Measurements from ENCODE around the gene ANGPTL5. TPM values are rescaled to one million over a fixed set of nuclear protein-coding genes. Genes with fewer than 3 reads are reported as not detected.

The ANGPTL5 gene
- total RNA-seq, 1 donor, result not detected

GRCh38 chr11:101909087-101909486 is 7.2 kb downstream of the ANGPTL5 start:
- no peak overlapping the region for H3K4me3 ChIP-seq (ENCODE audit: low read depth, low read length)
- TF ChIP-seq CTCF (IDR thresholded peaks at IDR 0.05; ENCODE audit: insufficient read depth, low read depth, low read length), result no peak
- DNase-seq (ENCODE audit: low read depth), result no peak

DNA sequence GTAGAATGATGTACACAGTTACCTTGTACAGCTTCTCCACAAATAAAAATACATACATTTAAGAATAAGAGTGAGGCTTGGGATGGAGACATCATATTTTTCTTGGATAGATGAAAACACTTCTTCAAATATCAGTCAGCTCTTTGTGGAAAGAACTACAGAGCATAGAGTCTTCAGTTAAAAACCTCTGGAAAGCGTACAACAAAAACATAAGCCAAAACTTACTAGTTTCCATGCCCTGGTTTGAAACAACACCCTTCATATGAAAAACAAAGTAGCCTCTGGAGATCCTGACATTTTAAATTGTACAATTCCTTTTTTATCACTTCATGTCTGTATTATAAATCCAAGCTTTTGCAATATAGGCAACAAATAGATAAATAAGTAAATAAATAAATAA is 8.5 kb downstream of the ANGPTL5 start:
- no peak overlapping the region for H3K4me3 ChIP-seq (ENCODE audit: low read depth, low read length)
- peak; percentile 8 for DNase-seq (ENCODE audit: low read depth)
- TF ChIP-seq CTCF (IDR thresholded peaks at IDR 0.05; ENCODE audit: insufficient read depth, low read depth, low read length), result no peak

DNA sequence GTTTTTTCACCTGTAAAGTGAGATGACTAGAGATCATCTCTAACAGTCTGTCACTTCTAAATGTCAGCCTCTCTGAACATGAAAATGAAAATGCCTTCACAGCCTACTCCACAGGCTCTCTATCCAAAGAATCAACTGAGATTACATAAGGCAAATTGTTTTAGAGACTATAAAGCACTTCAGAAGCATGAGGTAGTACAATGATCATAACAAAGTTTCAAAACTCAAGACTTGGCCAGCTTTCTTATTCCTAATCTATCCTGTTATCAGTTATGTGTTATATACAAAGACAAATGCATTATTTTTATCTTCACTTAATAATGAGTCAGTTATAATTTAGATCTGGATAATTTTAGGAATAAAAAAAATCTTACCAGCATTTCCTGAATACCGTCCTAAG is 21.8 kb downstream of the ANGPTL5 start:
- DNase-seq (ENCODE audit: low read depth), result no peak
- TF ChIP-seq CTCF (IDR thresholded peaks at IDR 0.05; ENCODE audit: insufficient read depth, low read depth, low read length), result no peak
- H3K4me3 ChIP-seq (ENCODE audit: low read depth, low read length), result no peak overlapping the region

DNA sequence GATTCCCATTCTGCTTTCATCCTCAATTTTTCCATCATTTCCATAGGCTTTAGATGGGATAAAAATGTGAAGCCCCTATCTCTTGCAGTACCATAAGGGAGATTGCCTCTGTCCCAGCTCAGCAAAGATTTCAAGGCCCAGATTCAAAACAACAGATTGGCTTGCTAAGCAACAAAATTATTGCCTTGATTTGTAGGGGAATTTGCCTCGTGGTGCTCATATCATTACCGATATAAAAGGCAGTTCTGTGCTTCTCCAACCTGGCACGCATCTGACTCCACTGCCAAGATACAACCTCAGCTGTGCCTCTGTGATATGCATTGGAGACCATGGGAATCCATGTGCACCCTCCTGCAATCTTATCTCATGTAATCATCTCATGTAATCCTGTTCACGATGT is 26.6 kb downstream of the ANGPTL5 start:
- H3K4me3 ChIP-seq (ENCODE audit: low read depth, low read length), result no peak overlapping the region
- no peak for TF ChIP-seq CTCF (IDR thresholded peaks at IDR 0.05; ENCODE audit: insufficient read depth, low read depth, low read length)
- DNase-seq (ENCODE audit: low read depth), result no peak

GRCh38 chr11:101885631-101886030 is 30.7 kb downstream of the ANGPTL5 start:
- H3K4me3 ChIP-seq (ENCODE audit: low read depth, low read length), result no peak overlapping the region
- DNase-seq (ENCODE audit: low read depth), result no peak
- TF ChIP-seq CTCF (IDR thresholded peaks at IDR 0.05; ENCODE audit: insufficient read depth, low read depth, low read length), result no peak

DNA sequence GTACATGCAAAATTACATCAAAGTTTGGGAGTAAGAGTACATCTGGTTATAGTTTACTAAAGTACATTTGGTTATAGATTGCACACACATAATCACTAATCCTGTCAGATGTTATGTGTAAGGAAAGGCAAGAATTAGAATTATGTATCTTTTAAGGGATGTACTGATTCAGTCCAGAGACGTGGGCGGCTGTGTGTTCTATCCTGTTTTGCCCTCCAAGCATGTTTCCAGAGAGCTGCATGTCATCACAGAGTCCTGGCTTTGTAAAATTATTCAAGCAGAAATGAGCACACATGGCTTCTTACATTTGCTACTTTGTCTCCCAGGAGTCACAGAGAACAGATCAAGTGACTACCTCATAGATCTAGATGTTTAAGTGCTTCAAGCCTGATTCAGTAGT is 34.7 kb downstream of the ANGPTL5 start:
- no peak overlapping the region for H3K4me3 ChIP-seq (ENCODE audit: low read depth, low read length)
- no peak for DNase-seq (ENCODE audit: low read depth)
- no peak for TF ChIP-seq CTCF (IDR thresholded peaks at IDR 0.05; ENCODE audit: insufficient read depth, low read depth, low read length)

DNA sequence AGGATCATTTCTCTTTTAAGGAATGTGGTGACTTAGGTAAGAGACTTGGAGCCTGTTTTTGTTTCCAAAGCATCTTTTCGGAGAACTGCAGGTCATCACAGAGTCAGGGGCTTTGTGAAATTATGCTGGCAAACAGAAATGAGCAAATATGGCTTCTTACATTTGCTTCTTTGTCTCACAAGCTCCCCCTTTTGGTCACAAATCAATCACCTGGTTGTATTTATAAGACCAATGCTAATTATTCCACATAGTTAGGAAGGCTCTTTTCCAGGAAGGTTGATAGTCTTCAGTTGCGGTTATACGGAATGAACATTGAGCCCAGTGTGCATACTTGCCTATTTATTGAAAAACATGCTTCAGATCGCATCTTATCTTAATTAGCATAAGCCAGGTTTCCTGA is 36.1 kb downstream of the ANGPTL5 start:
- peak; percentile 70 for DNase-seq (ENCODE audit: low read depth)
- TF ChIP-seq CTCF (IDR thresholded peaks at IDR 0.05; ENCODE audit: insufficient read depth, low read depth, low read length), result peak; percentile 54
- no peak overlapping the region for H3K4me3 ChIP-seq (ENCODE audit: low read depth, low read length)

All from fibroblast of villous mesenchyme (primary cell).